Epithelial cell of esophagus (primary cell): ENCODE measurements around the gene TRPV4.
"Not testable (repeated sequence)": the region's sequence is repeated elsewhere in the genome, so short reads cannot be mapped to it uniquely, and the experiment has no call there.

Source experiments
- DNase-seq: peaks from one replicate; pipeline ENCODE4 v3.0.0; 2010; ENCODE audit warnings: low read depth
- H3K4me3 ChIP-seq: 2 replicates; pipeline ENCODE4 v1.5.1; 2011; ENCODE audit warnings: mild to moderate bottlenecking, low read length, control low read depth
- TF ChIP-seq, protein P1 (sequence below): IDR thresholded peaks from 2 replicates; pipeline ENCODE4 v1.5.1; 2011; ENCODE audit warnings: low read depth, mild to moderate bottlenecking, low read length, control low read depth, inconsistent platforms; ENCODE audit not compliant: insufficient read depth; ENCODE audit errors: missing control alignments

Gene TRPV4

DNA sequence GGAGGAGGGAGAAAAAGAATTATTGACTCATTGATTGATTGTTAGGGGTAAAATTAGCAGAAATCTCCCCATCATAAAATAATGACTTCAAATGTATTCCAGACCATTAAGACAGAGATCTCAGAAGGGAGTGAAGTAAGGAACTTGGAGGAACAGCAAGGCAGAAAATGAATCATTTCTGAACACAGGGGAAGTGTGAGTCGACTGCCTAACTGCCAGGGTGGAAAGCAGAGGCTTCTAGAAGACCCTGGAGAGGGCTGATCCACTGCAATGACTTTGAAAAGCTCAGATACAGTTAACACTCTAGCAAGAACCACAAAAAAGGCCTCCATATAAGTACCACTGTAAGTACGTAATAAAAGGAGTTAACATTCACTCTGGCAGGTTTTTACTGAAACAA, 37.5 kb upstream of the TRPV4 start:
- H3K4me3 ChIP-seq, result no peak overlapping the region
- TF ChIP-seq, protein P1, sequence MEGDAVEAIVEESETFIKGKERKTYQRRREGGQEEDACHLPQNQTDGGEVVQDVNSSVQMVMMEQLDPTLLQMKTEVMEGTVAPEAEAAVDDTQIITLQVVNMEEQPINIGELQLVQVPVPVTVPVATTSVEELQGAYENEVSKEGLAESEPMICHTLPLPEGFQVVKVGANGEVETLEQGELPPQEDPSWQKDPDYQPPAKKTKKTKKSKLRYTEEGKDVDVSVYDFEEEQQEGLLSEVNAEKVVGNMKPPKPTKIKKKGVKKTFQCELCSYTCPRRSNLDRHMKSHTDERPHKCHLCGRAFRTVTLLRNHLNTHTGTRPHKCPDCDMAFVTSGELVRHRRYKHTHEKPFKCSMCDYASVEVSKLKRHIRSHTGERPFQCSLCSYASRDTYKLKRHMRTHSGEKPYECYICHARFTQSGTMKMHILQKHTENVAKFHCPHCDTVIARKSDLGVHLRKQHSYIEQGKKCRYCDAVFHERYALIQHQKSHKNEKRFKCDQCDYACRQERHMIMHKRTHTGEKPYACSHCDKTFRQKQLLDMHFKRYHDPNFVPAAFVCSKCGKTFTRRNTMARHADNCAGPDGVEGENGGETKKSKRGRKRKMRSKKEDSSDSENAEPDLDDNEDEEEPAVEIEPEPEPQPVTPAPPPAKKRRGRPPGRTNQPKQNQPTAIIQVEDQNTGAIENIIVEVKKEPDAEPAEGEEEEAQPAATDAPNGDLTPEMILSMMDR, result no peak
- DNase-seq, result peak; percentile 50

DNA sequence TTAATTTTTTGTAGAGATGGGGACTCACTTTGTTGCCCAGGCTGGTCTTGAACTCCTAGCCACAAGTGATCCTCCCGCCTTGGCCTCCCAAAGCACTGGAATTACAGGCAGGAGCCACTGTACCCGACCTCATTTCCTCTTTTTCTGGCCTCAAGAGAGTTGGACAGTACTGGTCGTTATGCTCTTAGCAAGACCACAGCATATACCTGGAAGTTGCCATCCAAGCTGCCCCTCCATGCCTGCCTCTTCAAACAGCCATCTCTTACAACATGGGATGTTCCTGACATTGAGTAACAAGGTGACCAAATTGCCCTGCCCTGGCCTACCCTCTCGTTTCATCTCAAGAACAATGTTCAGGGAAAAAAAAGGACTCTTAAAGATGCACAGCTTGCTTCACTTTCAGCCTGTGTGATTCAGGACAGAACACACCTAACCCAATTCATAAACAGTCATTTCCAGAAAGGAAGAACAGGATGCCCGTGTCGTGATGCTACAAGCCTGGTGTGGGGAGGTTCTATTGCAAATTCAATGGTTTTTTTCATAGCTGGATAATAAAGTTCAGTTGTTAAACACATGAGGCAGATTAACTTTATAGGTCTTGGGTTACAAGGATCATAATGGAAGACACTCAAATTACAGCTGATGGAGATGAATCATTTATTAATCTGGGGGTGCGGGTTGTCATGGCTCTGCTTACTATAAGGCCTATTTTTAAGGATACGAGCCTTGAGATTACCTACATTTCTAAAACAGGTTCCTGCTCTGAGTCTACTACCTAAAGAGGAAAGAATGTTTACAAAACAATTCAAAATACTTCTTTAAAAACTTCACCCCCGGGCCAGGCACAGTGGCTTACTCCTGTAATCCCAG, 35.2 kb upstream of the TRPV4 start:
- peak; percentile 80 for DNase-seq
- TF ChIP-seq, protein P1, result no peak
- no peak overlapping the region for H3K4me3 ChIP-seq

DNA sequence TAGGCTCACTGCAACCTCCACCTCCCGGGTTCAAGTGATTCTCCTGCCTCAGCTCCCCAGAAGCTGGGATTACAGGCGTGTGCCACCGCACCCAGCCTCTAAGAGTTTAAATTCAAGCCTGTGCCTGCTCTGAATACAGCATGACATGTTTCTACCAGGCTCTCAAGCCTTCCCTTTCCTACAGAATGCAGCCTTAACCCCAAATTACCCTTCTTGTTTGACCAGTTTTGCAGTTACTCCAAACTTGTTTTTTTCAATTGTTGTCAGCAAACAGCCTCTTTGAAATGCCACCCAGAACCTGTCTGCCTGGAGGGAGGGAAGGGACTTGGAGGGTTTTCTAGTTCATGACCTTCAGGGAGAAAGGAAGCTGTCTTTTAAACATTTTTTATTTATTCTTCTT, 31.7 kb upstream of the TRPV4 start:
- H3K4me3 ChIP-seq, result no peak overlapping the region
- peak; percentile 97 for DNase-seq
- TF ChIP-seq, protein P1, result no peak

DNA sequence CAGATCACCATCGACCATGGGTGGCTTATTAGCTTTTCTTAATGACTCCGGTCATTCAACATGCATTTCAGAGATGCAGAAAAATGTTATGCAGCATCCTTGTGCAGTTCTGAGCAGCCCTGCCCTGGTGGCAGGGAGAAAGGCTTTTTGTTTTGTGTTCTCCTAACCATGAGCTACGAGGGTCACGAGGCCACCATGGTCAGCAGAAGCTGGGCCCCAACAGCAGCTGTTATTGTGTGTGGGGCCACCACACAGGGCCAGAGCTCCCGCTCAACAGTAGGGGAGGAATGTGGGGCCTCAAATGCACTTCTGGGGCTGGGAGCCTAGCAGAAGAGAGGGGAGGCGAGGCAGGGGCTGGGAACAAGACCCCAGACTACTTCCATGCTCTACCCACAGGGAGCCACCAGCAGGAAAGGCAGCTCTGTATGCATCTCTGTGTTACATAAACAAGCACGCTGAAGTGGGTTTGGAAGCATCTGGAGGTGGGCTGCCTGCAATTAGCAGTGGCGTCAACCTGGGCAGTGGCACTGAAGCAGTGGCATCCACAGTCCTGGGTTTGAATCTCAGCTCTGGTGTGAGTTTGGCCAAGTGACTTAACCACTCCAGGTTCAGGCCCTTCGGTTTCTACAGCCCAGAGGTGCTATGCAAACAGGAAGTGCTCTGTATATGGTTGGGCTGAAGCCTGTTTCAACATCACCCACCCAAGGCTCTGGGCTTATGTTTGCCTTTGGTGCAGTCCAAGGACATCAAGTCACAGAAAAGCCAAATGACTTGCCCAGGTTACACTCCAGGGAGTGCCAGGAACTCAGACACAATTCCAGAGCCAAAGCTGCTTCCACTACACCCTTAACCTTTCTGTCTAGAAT, 30.9 kb upstream of the TRPV4 start:
- TF ChIP-seq, protein P1, result no peak
- DNase-seq, result peak; percentile 68
- H3K4me3 ChIP-seq, result no peak overlapping the region

- not testable (repeated sequence) for H3K4me3 ChIP-seq, DNase-seq
These were observed 29.3 kb upstream of the TRPV4 start for GRCh38 chr12:109862491-109862890.

- no peak overlapping the region for H3K4me3 ChIP-seq
- TF ChIP-seq, protein P1, result no peak
- DNase-seq, result no peak
These were observed 28.6 kb upstream of the TRPV4 start for GRCh38 chr12:109861689-109862314.

DNA sequence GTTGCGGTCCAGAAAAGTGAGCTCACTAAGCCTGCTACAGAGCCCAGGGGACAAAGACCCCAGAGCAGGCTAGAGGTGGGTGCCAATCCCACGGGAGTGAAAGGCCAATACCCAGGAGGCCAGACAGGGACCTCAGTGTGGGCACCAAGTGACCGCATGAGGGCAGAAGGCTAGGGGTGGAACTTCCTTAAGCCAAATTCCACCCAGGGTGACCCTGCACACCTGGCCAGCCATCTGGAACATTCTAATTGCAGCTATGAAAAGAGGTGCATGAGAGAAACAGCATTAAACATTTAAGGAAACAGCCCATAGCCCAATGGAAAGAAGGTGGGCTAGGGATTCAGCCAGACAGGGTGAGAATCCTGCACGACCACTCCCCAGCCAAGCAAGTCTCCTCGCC, 27.8 kb upstream of the TRPV4 start:
- DNase-seq, result no peak
- H3K4me3 ChIP-seq, result no peak overlapping the region
- TF ChIP-seq, protein P1, result no peak
